ENCODE data around the gene MRTFB.
"Not testable (repeated sequence)": the region's sequence is repeated elsewhere in the genome, so short reads cannot be mapped to it uniquely, and the experiment has no call there.

MRTFB gene

GRCh38 chr16:14146445-14146844 is 75.3 kb downstream of the MRTFB start:
- DNase-seq = no peak

DNA sequence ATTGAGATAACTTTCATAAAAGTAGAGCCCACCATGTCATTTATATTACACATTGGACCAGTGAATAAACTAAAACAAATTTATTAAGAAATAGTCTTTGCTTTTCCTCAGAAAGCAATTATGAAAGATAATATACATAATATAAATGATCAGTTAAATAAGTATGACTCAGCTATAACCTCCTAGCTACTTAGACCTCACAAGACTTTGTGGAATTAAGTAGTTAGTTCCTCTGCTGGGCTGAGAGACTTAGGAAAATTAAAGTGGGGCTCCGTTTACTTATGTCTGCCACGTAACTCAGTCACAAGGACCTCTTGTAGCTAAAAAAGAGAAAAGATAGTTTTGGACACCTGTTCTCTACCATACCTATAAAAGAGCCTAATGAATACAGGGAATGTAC is 76.9 kb downstream of the MRTFB start:
- DNase-seq = no peak

- no peak for DNase-seq
These were observed 77.5 kb downstream of the MRTFB start for GRCh38 chr16:14148569-14148968.

DNA sequence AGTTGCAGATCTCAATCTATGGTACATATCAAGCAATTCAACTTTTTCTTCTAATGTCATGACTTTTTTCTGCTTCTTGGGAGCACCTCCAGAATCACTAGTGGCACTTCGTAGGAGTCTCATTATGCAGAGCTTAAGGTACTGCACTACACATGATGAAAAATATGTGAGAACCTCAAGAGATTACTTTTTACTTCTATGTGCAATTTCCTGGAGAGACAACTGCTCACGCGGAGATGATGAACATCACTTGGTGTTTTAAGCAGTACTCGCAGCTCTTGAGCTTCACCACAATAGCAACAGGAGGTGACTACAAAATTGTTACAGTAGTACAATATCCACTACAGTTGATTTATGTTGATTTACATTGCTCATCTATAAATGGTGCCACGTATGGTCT is 79.7 kb downstream of the MRTFB start:
- DNase-seq = no peak

GRCh38 chr16:14151256-14152030 is 80.3 kb downstream of the MRTFB start:
- DNase-seq = no peak

- no peak for DNase-seq
These were observed 84.6 kb downstream of the MRTFB start for GRCh38 chr16:14155572-14156190.

DNA sequence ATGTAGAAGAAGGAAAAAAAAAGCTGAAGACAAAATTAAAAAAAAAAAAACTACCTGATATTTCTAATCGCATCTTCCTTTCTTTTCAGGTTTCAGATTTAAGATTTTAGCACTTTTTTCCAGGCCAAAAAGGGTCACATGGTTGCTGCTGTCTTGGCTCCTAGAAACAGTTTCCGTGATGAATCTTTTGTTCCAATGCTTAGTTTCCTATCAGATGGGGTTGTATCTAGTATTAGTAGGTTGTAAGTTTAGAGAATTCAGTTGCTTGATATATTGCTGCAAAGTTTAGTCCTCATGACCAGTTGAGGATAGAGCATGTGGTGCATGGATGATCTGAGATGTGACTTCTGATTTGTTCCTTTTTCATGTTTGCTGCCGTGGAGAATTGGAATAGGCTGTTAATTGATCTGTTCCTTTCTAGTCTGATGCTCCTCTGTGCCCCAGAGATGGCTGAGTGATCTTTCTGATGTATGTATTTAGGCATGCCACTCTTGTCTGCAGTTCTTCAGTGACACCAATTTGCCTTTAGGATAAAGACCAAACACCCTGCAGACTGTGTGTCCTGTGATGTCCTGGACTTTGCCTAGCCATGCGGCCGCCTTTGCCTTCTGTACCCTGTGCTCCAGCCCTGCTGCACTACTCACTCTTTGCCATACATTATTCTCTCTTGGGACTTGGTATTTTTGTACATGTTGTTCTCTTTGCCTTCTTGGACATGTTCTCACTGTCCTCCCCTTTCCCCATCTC is 94.0 kb downstream of the MRTFB start:
- no peak for DNase-seq

- DNase-seq = no peak
These were observed 97.0 kb downstream of the MRTFB start for GRCh38 chr16:14168146-14168545.

- no peak for DNase-seq
These were observed 101.2 kb downstream of the MRTFB start for GRCh38 chr16:14172200-14172809.

- DNase-seq = no peak
These were observed 104.0 kb downstream of the MRTFB start for GRCh38 chr16:14175086-14175485.

GRCh38 chr16:14177704-14178103 is 106.6 kb downstream of the MRTFB start:
- DNase-seq = no peak

DNA sequence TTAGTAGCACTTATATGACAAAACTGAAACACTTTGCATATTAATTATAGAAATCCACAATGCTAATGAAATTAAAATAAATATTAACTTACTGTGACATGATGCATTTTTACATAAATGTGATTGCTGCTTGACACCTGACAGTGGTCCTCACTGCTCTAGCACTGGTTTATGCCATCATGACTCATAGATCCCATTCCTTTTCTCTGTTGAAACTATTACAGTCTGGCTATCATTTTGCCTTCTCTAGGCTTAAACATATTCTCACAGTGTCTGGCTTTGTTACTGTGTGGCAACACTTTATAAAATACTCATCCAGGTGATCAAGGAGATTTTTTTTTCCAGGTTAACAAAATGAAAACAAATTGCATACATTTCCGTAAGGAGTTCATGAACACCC is 108.0 kb downstream of the MRTFB start:
- DNase-seq = no peak

GRCh38 chr16:14180481-14180944 is 109.4 kb downstream of the MRTFB start:
- no peak for DNase-seq

- no peak for DNase-seq
These were observed 110.4 kb downstream of the MRTFB start for GRCh38 chr16:14181371-14182050.

GRCh38 chr16:14182999-14183398 is 111.9 kb downstream of the MRTFB start:
- DNase-seq = no peak

- not testable (repeated sequence) for DNase-seq
These were observed 112.8 kb downstream of the MRTFB start for GRCh38 chr16:14183962-14184361.

DNA sequence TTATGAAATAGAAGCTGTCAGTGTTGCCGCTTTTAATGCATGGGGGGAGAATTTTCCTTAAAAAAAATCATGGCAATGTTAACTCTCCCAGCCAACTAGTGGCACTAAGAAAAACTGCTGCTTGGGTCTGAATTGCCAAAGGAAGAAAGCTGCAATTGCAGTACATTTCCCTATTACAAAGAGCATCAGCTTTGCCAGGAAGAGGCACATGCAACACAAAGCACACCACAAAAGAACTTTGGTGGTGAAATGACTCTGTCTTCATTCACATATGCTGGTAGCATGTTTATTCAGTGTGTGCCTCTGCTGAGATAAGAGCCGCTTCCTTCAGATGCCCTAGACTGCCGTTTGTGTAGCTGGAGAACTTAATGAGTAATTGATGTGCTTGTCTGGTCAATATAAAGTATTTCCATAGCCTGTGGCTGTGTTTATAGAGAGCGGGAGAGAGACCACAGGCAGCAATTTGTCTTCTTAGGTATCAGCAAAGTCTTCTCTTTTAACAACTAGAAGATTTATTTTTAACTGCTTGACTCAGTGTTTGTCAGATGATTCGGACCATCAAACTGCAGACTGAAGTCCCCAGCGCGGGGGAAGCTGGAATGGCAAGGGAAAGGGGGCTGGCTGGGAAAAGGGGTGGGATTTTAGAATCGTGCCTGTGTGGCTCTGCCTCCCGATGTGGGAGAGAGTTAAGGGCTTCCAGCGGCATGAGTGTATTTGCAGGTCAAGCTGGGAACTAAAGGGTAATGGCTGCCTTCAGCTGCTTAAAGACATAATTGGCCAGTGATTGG is 115.1 kb downstream of the MRTFB start:
- no peak for DNase-seq

- DNase-seq = no peak
These were observed 115.7 kb downstream of the MRTFB start for GRCh38 chr16:14186795-14187221.

- no peak for DNase-seq
These were observed 116.6 kb downstream of the MRTFB start for GRCh38 chr16:14187517-14188338.

GRCh38 chr16:14193316-14193871 is 122.3 kb downstream of the MRTFB start:
- no peak for DNase-seq

DNA sequence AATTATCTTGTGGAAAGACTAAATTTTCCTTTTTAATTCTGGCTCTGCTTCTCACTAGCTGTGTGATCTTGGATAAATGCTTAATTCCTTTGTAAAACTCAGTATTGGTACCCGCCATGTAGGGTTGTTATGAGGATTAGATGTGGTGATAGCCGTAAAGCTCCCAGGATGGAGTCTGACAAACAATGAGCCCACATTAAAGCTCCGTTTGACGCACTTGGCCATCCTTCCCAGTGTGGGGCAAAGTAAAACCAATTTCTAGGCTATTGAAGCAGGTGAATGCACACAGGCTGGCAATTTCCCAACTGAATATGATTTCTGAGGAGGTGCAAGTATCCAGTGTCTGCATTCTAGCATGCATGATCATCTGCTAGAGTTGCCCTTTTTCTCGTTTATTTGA is 123.6 kb downstream of the MRTFB start:
- DNase-seq = no peak

All from NCI-H526 treated with DMSO at 0.1 percent for 48 hours (cell line).